ENCODE data around the gene MAGEA10.

GRCh38 chrX:152117305-152117704, 21.1 kb downstream of the MAGEA10 start:
- TF ChIP-seq CTCF (IDR thresholded peaks at IDR 0.05) (no peak), EZH2 (IDR thresholded peaks at IDR 0.05; ENCODE audit: borderline replicate concordance, insufficient read depth, low read depth, low read length, poor library complexity, severe bottlenecking) (no peak)

Data from B cell (primary cell).